ENCODE results near the gene MST1. TPM values are rescaled to one million over a fixed set of nuclear protein-coding genes. Genes with fewer than 3 reads are reported as not detected.

MST1 gene
- total and polyA plus RNA-seq, 2 of the 8 experiments (the other 6 are each of a cell fraction or from before 2014, with no cell fraction given), result 6.2 to 9.5 TPM

- TF ChIP-seq CREB1 (IDR thresholded peaks at IDR 0.05) (no peak), SP4 (IDR thresholded peaks at IDR 0.05; ENCODE audit: low read length) (no peak)
These were observed 13.4 kb downstream of the MST1 start (continued) for GRCh38 chr3:49675912-49676311.
